Fibroblast of the aortic adventitia (primary cell): ENCODE measurements around the gene VPS9D1. TPM values are rescaled to one million over a fixed set of nuclear protein-coding genes. Genes with fewer than 3 reads are reported as not detected.

Source experiments
- DNase-seq: peaks from one replicate; pipeline ENCODE4 v3.0.0-alpha.2; 2010; ENCODE audit warnings: low read depth
- H3K4me3 ChIP-seq: 2 replicates; pipeline ENCODE4 v1.5.1; 2011; ENCODE audit warnings: low read depth, mild to moderate bottlenecking, control low read depth, low read length, moderate library complexity
- CTCF ChIP-seq: IDR thresholded peaks from 2 replicates; pipeline ENCODE4 v1.5.1; 2011; ENCODE audit warnings: mild to moderate bottlenecking, low read length, control low read depth, inconsistent platforms; ENCODE audit not compliant: insufficient read depth
- total RNA-seq: library from RNA; depleted of rRNA; stranded (reverse); fragments of >200 nt; gene quantifications from 2 replicates; pipeline ENCODE4 v1.2.3, GENCODE V29; 2012; ENCODE audit warnings: low replicate concordance

Gene VPS9D1
- total RNA-seq, 1 donor, result 11.3 TPM

GRCh38 chr16:89716916-89717687, 3.6 kb downstream of the VPS9D1 start:
- no peak for TF ChIP-seq CTCF
- no peak for DNase-seq
- no peak overlapping the region for H3K4me3 ChIP-seq

GRCh38 chr16:89716493-89716892, 4.2 kb downstream of the VPS9D1 start:
- H3K4me3 ChIP-seq, result no peak overlapping the region
- DNase-seq, result no peak
- TF ChIP-seq CTCF, result no peak

GRCh38 chr16:89712274-89712781, 8.4 kb downstream of the VPS9D1 start:
- DNase-seq, result no peak
- peak overlapping the region; percentile 58 for H3K4me3 ChIP-seq
- TF ChIP-seq CTCF, result no peak

- no peak for TF ChIP-seq CTCF
- DNase-seq, result peak; percentile 37
- peak overlapping the region; percentile 58 for H3K4me3 ChIP-seq
These were observed 9.0 kb downstream of the VPS9D1 start for GRCh38 chr16:89711601-89712273.

- TF ChIP-seq CTCF, result no peak
- DNase-seq, result no peak
- no peak overlapping the region for H3K4me3 ChIP-seq
These were observed 9.8 kb downstream of the VPS9D1 start for GRCh38 chr16:89710709-89711564.

- DNase-seq, result no peak
- TF ChIP-seq CTCF, result no peak
- no peak overlapping the region for H3K4me3 ChIP-seq
These were observed 10.8 kb downstream of the VPS9D1 start for GRCh38 chr16:89709716-89710432.
